Nucleus accumbens (tissue), 56 donors: ENCODE measurements around the gene LBHD2.
"Not testable (repeated sequence)": the region's sequence is repeated elsewhere in the genome, so short reads cannot be mapped to it uniquely, and the experiment has no call there.

Experiments
- DNase-seq, 56 donors: peaks; one replicate each; lab custom pipeline; 2025; lab: John Stamatoyannopoulos, UW

Gene LBHD2

GRCh38 chr14:103116636-103117035 lies 32.6 kb downstream of the LBHD2 start:
- DNase-seq, result no peak

- not testable (repeated sequence) for DNase-seq
Measured at GRCh38 chr14:103117499-103117898, 33.5 kb downstream of the LBHD2 start.

- peak in 16 of 56 donors; percentile 12 to 73 (median 34) for DNase-seq
Measured at GRCh38 chr14:103118018-103118662, 34.1 kb downstream of the LBHD2 start.

GRCh38 chr14:103118663-103119404 lies 34.8 kb downstream of the LBHD2 start:
- peak in 11 of 56 donors; percentile 13 to 59 (median 31) for DNase-seq

GRCh38 chr14:103119527-103119926 lies 35.5 kb downstream of the LBHD2 start:
- DNase-seq, result not testable (repeated sequence)

- peak in 4 of 56 donors; percentile 44 to 52 (median 46) for DNase-seq
Measured at GRCh38 chr14:103121121-103121845, 37.3 kb downstream of the LBHD2 start.

- peak in 2 of 56 donors; percentile 18 to 52 for DNase-seq
Measured at GRCh38 chr14:103121846-103122584, 38.0 kb downstream of the LBHD2 start.

- DNase-seq, result no peak
Measured at GRCh38 chr14:103122585-103122946, 38.6 kb downstream of the LBHD2 start.

- peak in 5 of 56 donors; percentile 8 to 73 (median 50) for DNase-seq
Measured at GRCh38 chr14:103122947-103123633, 39.1 kb downstream of the LBHD2 start, which contains the start of gene TNFAIP2. Gene TNFAIP2, plus strand, starts transcription at chr14:103123461. Its CDS starts 2,997 bp downstream, at chr14:103126458.

GRCh38 chr14:103123634-103124500 lies 39.9 kb downstream of the LBHD2 start:
- no peak for DNase-seq

GRCh38 chr14:103124501-103125001 lies 40.5 kb downstream of the LBHD2 start:
- DNase-seq, result no peak

GRCh38 chr14:103125098-103126070 lies 41.4 kb downstream of the LBHD2 start:
- no peak for DNase-seq

- no peak for DNase-seq
Measured at GRCh38 chr14:103126088-103126872, 42.3 kb downstream of the LBHD2 start.

GRCh38 chr14:103126873-103127304 lies 42.9 kb downstream of the LBHD2 start:
- peak in 21 of 56 donors; percentile 15 to 56 (median 35) for DNase-seq

GRCh38 chr14:103127356-103127755 lies 43.3 kb downstream of the LBHD2 start:
- DNase-seq, result no peak

GRCh38 chr14:103127861-103128598 lies 44.0 kb downstream of the LBHD2 start:
- no peak for DNase-seq
